Neural crest cell (in vitro differentiated cells): ENCODE data around the gene DAPK2. TPM values are rescaled to one million over a fixed set of nuclear protein-coding genes. Genes with fewer than 3 reads are reported as not detected.

Source experiments
- DNase-seq: peaks from one replicate; pipeline ENCODE4 v3.0.0; 2021; ENCODE audit warnings: low read depth, mixed read lengths, low spot score
- H3K27ac Mint-ChIP-seq: one replicate; pipeline ENCODE4 v1.8.0; 2021; ENCODE audit warnings: mild to moderate bottlenecking, mixed read lengths; ENCODE audit not compliant: unreplicated experiment
- H3K27me3 Mint-ChIP-seq: 2 replicates; pipeline ENCODE4 v1.8.0; 2021; ENCODE audit warnings: low read depth, mild to moderate bottlenecking, mixed read lengths
- H3K36me3 Mint-ChIP-seq: 2 replicates; pipeline ENCODE4 v1.8.0; 2021; ENCODE audit warnings: low read depth, mild to moderate bottlenecking, mixed read lengths
- H3K4me1 Mint-ChIP-seq: 2 replicates; pipeline ENCODE4 v1.8.0; 2021; ENCODE audit warnings: mixed read lengths
- H3K4me3 Mint-ChIP-seq: one replicate; pipeline ENCODE4 v1.8.0; 2021; ENCODE audit warnings: mild to moderate bottlenecking, mixed read lengths
- H3K9me3 Mint-ChIP-seq: 2 replicates; pipeline ENCODE4 v1.8.0; 2021; ENCODE audit warnings: mixed read lengths
- CTCF ChIP-seq: fragments of 200-600 bp; sonication (generic); conservative IDR thresholded peaks from 2 replicates; pipeline ENCODE4 v1.5.0; 2021; ENCODE audit warnings: antibody characterized with exemption, mild to moderate bottlenecking
- microRNA-seq: library from miRNA; unstranded; fragments of <30 nt; microRNA quantifications from one replicate; pipeline ENCODE4, GENCODE V29; 2020
- total RNA-seq: library from RNA; stranded (reverse); gene quantifications from 2 replicates; pipeline ENCODE4 v1.2.1, GENCODE V29; 2021

Gene DAPK2
- total RNA-seq, 1 donor from 2014 or later: 8.5 TPM

GRCh38 chr15:63860555-63860954 lies 185.7 kb downstream of the DAPK2 start:
- Mint-ChIP-seq H3K4me1 (peaks cover 25% of the 10 kb centered on the region), H3K27ac (no peak overlapping the region), H3K4me3 (no peak overlapping the region), H3K36me3 (no peaks in the 10 kb centered on the region), H3K9me3 (no peaks in the 10 kb centered on the region), H3K27me3 (no peaks in the 10 kb centered on the region)
- DNase-seq: no peak
- TF ChIP-seq CTCF: no peak

DNA sequence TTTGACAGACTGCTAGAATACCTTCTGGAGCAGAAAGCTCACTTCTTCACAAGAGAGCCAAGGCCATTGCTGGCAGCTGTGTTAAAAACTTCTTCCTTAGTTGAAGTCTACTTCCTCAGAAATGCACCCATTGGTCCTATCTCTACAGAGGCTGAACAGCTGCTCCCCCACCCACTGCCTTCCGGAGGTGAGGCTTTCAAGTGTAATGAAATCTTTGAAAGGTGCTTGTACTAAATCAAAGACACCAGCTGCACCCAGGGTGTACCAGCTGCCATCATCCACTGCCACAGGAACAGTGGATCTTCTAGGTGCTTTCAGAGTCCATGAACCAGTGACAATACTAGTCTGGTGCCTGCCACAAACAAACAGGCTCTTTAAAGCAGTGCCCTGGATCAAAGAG lies 186.1 kb downstream of the DAPK2 start:
- H3K9me3 Mint-ChIP-seq: no peaks in the 10 kb centered on the region
- no peak for TF ChIP-seq CTCF
- no peak overlapping the region for H3K27ac Mint-ChIP-seq
- DNase-seq: no peak
- no peaks in the 10 kb centered on the region for H3K36me3 Mint-ChIP-seq
- H3K27me3 Mint-ChIP-seq: no peaks in the 10 kb centered on the region
- no peak overlapping the region for H3K4me3 Mint-ChIP-seq
- H3K4me1 Mint-ChIP-seq: peaks cover 25% of the 10 kb centered on the region

DNA sequence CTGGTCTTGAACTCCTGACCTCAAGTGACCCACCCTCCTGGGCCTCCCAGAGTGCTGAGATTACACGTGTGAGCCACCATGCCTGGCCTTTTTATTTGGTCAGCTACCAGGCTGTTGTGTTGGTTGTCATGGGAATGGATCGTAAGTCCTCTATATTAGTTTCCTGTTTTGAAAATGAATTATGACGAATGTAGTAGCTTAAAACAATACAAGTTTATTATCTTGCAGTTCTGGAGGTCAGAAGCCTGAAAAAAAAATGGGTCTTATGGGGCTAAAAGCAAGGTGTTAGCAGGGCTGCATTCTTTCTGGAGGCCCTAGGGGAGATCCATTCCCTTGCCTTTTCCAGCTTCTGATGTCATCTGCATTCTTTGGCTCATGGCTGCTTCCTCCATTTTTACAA lies 187.4 kb downstream of the DAPK2 start:
- Mint-ChIP-seq H3K27ac (no peak overlapping the region), H3K36me3 (no peaks in the 10 kb centered on the region)
- TF ChIP-seq CTCF: no peak

GRCh38 chr15:63858448-63858847 lies 187.8 kb downstream of the DAPK2 start:
- Mint-ChIP-seq H3K27me3 (no peaks in the 10 kb centered on the region), H3K27ac (no peak overlapping the region), H3K36me3 (no peaks in the 10 kb centered on the region), H3K4me1 (peaks cover 25% of the 10 kb centered on the region), H3K4me3 (no peak overlapping the region), H3K9me3 (no peaks in the 10 kb centered on the region)
- no peak for DNase-seq
- TF ChIP-seq CTCF: no peak

More for the DNA sequence above, 187.4 kb downstream of the DAPK2 start:
- Mint-ChIP-seq H3K9me3 (no peaks in the 10 kb centered on the region), H3K4me3 (no peak overlapping the region), H3K27me3 (no peaks in the 10 kb centered on the region), H3K4me1 (peaks cover 25% of the 10 kb centered on the region)
- DNase-seq: no peak

DNA sequence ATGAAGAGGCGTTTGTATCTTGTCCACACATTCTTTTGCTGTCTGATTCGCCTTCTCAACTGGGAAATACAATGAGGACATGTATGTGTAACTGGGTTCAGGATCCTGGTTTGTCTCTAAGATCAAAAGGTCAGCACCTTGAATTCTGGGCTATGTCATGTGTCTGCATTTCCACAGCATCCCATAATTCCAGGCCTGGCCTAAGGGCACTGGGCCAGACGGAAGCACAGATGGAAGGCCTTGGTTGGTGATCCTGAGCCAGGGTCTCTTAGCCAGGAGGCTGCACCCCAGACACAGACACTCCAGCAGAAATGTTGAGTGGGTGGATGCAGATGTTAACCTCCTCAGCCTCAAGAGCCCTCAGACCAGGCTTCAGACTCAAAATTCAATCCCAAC lies 188.8 kb downstream of the DAPK2 start:
- Mint-ChIP-seq H3K4me1 (peaks cover 25% of the 10 kb centered on the region), H3K9me3 (no peaks in the 10 kb centered on the region), H3K36me3 (no peaks in the 10 kb centered on the region), H3K27ac (peak overlapping the region; percentile 2), H3K4me3 (no peak overlapping the region), H3K27me3 (no peaks in the 10 kb centered on the region)
- TF ChIP-seq CTCF: no peak
- DNase-seq: no peak

Small RNA genes lying within 50 kb of the gene (microRNA-seq; reads per million reads assigned to microRNA genes)
- not detected for gene MIR422A

Other genes with a start within 250 kb of the DAPK2 start
- gene HERC1, start 212.5 kb downstream of the DAPK2 start, total RNA-seq: 57.4 and 60.9 TPM in 2 replicates
- 66.1 and 66.2 TPM in 2 replicates for gene CIAO2A, start 47.4 kb upstream of the DAPK2 start, total RNA-seq
- 104 and 131 TPM in 2 replicates for gene SNX1, start 49.5 kb upstream of the DAPK2 start, total RNA-seq
- 12.7 and 12.9 TPM in 2 replicates for gene SNX22, start 105.2 kb upstream of the DAPK2 start, total RNA-seq
- gene PPIB, start 116.5 kb upstream of the DAPK2 start, total RNA-seq: 398 and 406 TPM in 2 replicates